NCI-H524 (cell line): ENCODE results near the gene F9.

Experiments used
- DNase-seq, 2 experiments: peaks; one replicate each; lab custom pipeline; 2025; lab: John Stamatoyannopoulos, UW

The F9 gene

DNA sequence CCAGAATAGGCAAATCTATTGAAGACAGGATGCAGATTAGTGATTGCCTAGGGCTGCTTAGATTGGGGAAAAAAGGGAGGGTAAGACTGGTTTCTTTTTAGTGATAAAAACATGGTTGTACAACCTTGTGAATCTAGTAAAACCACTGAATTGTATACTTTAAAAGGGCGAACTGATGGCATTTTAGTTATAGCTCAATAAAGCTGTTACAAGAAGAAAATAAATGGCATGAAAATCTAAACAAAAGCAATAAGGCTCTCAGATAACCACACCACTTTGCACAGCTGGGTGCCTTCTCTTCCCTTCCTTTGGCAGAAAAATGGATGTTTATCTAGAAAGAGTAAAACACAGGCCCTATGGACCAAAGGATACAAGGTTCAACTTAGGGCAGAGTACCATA, 69.6 kb downstream of the F9 start:
- no peak for DNase-seq
